NK-92 (cell line): ENCODE data around the gene PTPMT1.
"Not testable (repeated sequence)": the region's sequence is repeated elsewhere in the genome, so short reads cannot be mapped to it uniquely, and the experiment has no call there.

Source experiments
- DNase-seq: peaks from one replicate; lab custom pipeline; 2025; ENCODE audit not compliant: unreplicated experiment; lab: John Stamatoyannopoulos, UW

PTPMT1 gene

GRCh38 chr11:47565340-47566148, at the start of gene PTPMT1:
TSS of gene PTPMT1 (plus strand) at chr11:47565599. CDS start at chr11:47565623, 24 bp downstream.
- DNase-seq: no peak

GRCh38 chr11:47516155-47516554, 49.2 kb upstream of the PTPMT1 start:
- DNase-seq: no peak

GRCh38 chr11:47516984-47517853, 48.2 kb upstream of the PTPMT1 start:
- no peak for DNase-seq

- no peak for DNase-seq
Measured at GRCh38 chr11:47518212-47518964, 47.0 kb upstream of the PTPMT1 start.

- DNase-seq: no peak
Measured at GRCh38 chr11:47523490-47524225, 41.7 kb upstream of the PTPMT1 start.

GRCh38 chr11:47524291-47524874, 41.0 kb upstream of the PTPMT1 start:
- DNase-seq: no peak

GRCh38 chr11:47526032-47526431, 39.4 kb upstream of the PTPMT1 start:
- DNase-seq: not testable (repeated sequence)

- DNase-seq: no peak
Measured at GRCh38 chr11:47527186-47527585, 38.2 kb upstream of the PTPMT1 start.

- no peak for DNase-seq
Measured at GRCh38 chr11:47529951-47530350, 35.4 kb upstream of the PTPMT1 start.

- DNase-seq: not testable (repeated sequence)
Measured at GRCh38 chr11:47530721-47531120, 34.7 kb upstream of the PTPMT1 start.

GRCh38 chr11:47531666-47532065, 33.7 kb upstream of the PTPMT1 start:
- no peak for DNase-seq

- DNase-seq: no peak
Measured at GRCh38 chr11:47532597-47533213, 32.7 kb upstream of the PTPMT1 start.

- no peak for DNase-seq
Measured at GRCh38 chr11:47533690-47534151, 31.7 kb upstream of the PTPMT1 start.

GRCh38 chr11:47534704-47535251, 30.6 kb upstream of the PTPMT1 start:
- DNase-seq: no peak

- DNase-seq: no peak
Measured at GRCh38 chr11:47536915-47537314, 28.5 kb upstream of the PTPMT1 start.

- DNase-seq: no peak
Measured at GRCh38 chr11:47538741-47539565, 26.4 kb upstream of the PTPMT1 start.

- no peak for DNase-seq
Measured at GRCh38 chr11:47539681-47540039, 25.7 kb upstream of the PTPMT1 start.

- no peak for DNase-seq
Measured at GRCh38 chr11:47541070-47541469, 24.3 kb upstream of the PTPMT1 start.

GRCh38 chr11:47545298-47545697, 20.1 kb upstream of the PTPMT1 start:
- DNase-seq: no peak
